ENCODE data around the gene MERTK. TPM values are rescaled to one million over a fixed set of nuclear protein-coding genes. Genes with fewer than 3 reads are reported as not detected.

The MERTK gene
- total and polyA plus RNA-seq, 2 donors from 2014 or later = 9.2 to 32.2 TPM

GRCh38 chr2:112048236-112048592, 149.8 kb downstream of the MERTK start:
- Histone ChIP-seq H3K27ac (ENCODE audit: low read depth in 2 of 2, low read length in 2 of 2) (no peak overlapping the region), H3K27me3 (ENCODE audit: control insufficient read depth, insufficient read depth, low read length) (no peaks in the 10 kb centered on the region), H3K36me3 (ENCODE audit: control insufficient read depth in 2 of 3, insufficient read depth in 3 of 3, low read length in 3 of 3) (no peaks in the 10 kb centered on the region), H3K9me3 (ENCODE audit: control insufficient read depth in 2 of 3, insufficient read depth in 1 of 3, low read length in 3 of 3) (no peaks in the 10 kb centered on the region), H3K4me3 (ENCODE audit: low read length in 3 of 3) (no peak overlapping the region), H3K4me1 (ENCODE audit: control insufficient read depth in 2 of 3, insufficient read depth in 2 of 3, low read depth in 1 of 3, low read length in 3 of 3) (no peaks in the 10 kb centered on the region), H3K9ac (ENCODE audit: low read length in 3 of 3) (no peak overlapping the region)
- intact Hi-C loops (cut with DNase I) = loop anchor here (5.0 kb wide), 1 partner anchor 151 kb away; the partner anchor contains the start of gene MERTK
- DNase-seq (no peak), FAIRE-seq (no peak)
- no peak for TF ChIP-seq CTCF (IDR thresholded peaks at IDR 0.05; ENCODE audit: borderline replicate concordance, extremely low read depth, insufficient read depth)

GRCh38 chr2:112048887-112049286, 150.5 kb downstream of the MERTK start:
- DNase-seq (peak in 3 of 5 donors; percentile 44 to 83 (median 78)), FAIRE-seq (peak; percentile 98)
- H3K36me3 ChIP-seq (ENCODE audit: control insufficient read depth in 2 of 3, insufficient read depth in 3 of 3, low read length in 3 of 3) = no peaks in the 10 kb centered on the region
- H3K4me1 ChIP-seq (ENCODE audit: control insufficient read depth in 2 of 3, insufficient read depth in 2 of 3, low read depth in 1 of 3, low read length in 3 of 3) = peaks cover 0 to 5% (median 3%) of the 10 kb centered on the region in 3 donors
- H3K9ac ChIP-seq (ENCODE audit: low read length in 3 of 3) = no peak overlapping the region
- peak; percentile 95 for TF ChIP-seq CTCF (IDR thresholded peaks at IDR 0.05; ENCODE audit: borderline replicate concordance, extremely low read depth, insufficient read depth)
- no peaks in the 10 kb centered on the region for H3K9me3 ChIP-seq (ENCODE audit: control insufficient read depth in 2 of 3, insufficient read depth in 1 of 3, low read length in 3 of 3)
- intact Hi-C loops (cut with DNase I) = loop anchor here (5.0 kb wide), 1 partner anchor 152 kb away; the partner anchor contains the start of gene MERTK
- H3K27ac ChIP-seq (ENCODE audit: low read depth in 2 of 2, low read length in 2 of 2) = no peak overlapping the region
- H3K27me3 ChIP-seq (ENCODE audit: control insufficient read depth, insufficient read depth, low read length) = no peaks in the 10 kb centered on the region
- H3K4me3 ChIP-seq (ENCODE audit: low read length in 3 of 3) = no peak overlapping the region

- no peaks in the 10 kb centered on the region for H3K9me3 ChIP-seq (ENCODE audit: control insufficient read depth in 2 of 3, insufficient read depth in 1 of 3, low read length in 3 of 3)
- FAIRE-seq (no peak), DNase-seq (no peak)
- H3K27ac ChIP-seq (ENCODE audit: low read depth in 2 of 2, low read length in 2 of 2) = no peak overlapping the region
- H3K9ac ChIP-seq (ENCODE audit: low read length in 3 of 3) = no peak overlapping the region
- intact Hi-C loops (cut with DNase I) = no loop called here
- H3K36me3 ChIP-seq (ENCODE audit: control insufficient read depth in 2 of 3, insufficient read depth in 3 of 3, low read length in 3 of 3) = no peaks in the 10 kb centered on the region
- TF ChIP-seq CTCF (IDR thresholded peaks at IDR 0.05; ENCODE audit: borderline replicate concordance, extremely low read depth, insufficient read depth) = no peak
- no peaks in the 10 kb centered on the region for H3K27me3 ChIP-seq (ENCODE audit: control insufficient read depth, insufficient read depth, low read length)
- peaks cover 0 to 6% (median 4%) of the 10 kb centered on the region in 3 donors for H3K4me1 ChIP-seq (ENCODE audit: control insufficient read depth in 2 of 3, insufficient read depth in 2 of 3, low read depth in 1 of 3, low read length in 3 of 3)
- no peak overlapping the region for H3K4me3 ChIP-seq (ENCODE audit: low read length in 3 of 3)
Observed at GRCh38 chr2:112050316-112050715, 151.9 kb downstream of the MERTK start.

Measured in kidney (tissue), 14 donors.